ENCODE data around the gene EDN3. TPM values are rescaled to one million over a fixed set of nuclear protein-coding genes. Genes with fewer than 3 reads are reported as not detected.

Gene EDN3
- total and polyA plus RNA-seq, 2 experiments from 2014 or later: 0.13 to 0.17 TPM

GRCh38 chr20:59273739-59274357, 26.6 kb upstream of the EDN3 start (continued):
- TF ChIP-seq ZNF462 (CRISPR knock-in tag; IDR thresholded peaks at IDR 0.05) (no peak), JUNB (IDR thresholded peaks at IDR 0.05; ENCODE audit: unreplicated experiment) (no peak), ZNF331 (CRISPR knock-in tag; IDR thresholded peaks at IDR 0.05; ENCODE audit: low read depth) (no peak), POLR2AphosphoS5 (IDR thresholded peaks at IDR 0.05; ENCODE audit: low read depth) (no peak), CTCF (conservative IDR thresholded peaks at IDR 0.05; ENCODE audit: low read depth in 2 of 2) (no peak), CREB1 (CRISPR knock-in tag; IDR thresholded peaks at IDR 0.05; ENCODE audit: low read depth) (no peak), EZH2phosphoT487 (IDR thresholded peaks at IDR 0.05; ENCODE audit: unreplicated experiment) (no peak)

GRCh38 chr20:59276938-59277337, 23.5 kb upstream of the EDN3 start:
- H3K4me1 Mint-ChIP-seq: no peaks in the 10 kb centered on the region
- Histone ChIP-seq H3K4me1 (ENCODE audit: insufficient read depth) (no peaks in the 10 kb centered on the region), H3K4me3 (no peak overlapping the region), H3F3A (replicated peaks; ENCODE audit: low read depth) (no peaks in the 10 kb centered on the region), H3K9me2 (ENCODE audit: insufficient read depth) (peaks cover 5% of the 10 kb centered on the region; the same call in 1 of the 2 replicates), H4K20me1 (replicated peaks; ENCODE audit: insufficient read depth) (no peaks in the 10 kb centered on the region), H3K79me2 (replicated peaks; ENCODE audit: insufficient read depth) (no peaks in the 10 kb centered on the region), H3K27ac (ENCODE audit: low read depth) (no peak overlapping the region), H2AFZ (no peak overlapping the region), H3K27me3 (ENCODE audit: insufficient read depth) (no peaks in the 10 kb centered on the region), H3K36me3 (ENCODE audit: insufficient read depth) (no peaks in the 10 kb centered on the region), H3K4me2 (no peak overlapping the region)
- no peak overlapping the region for H3K4me3 Mint-ChIP-seq
- H3K36me3 Mint-ChIP-seq (ENCODE audit: low read depth): no peaks in the 10 kb centered on the region
- H3K27me3 Mint-ChIP-seq (ENCODE audit: insufficient read depth, low read depth, poor library complexity): peaks cover 6% of the 10 kb centered on the region
- H3K9me3 Mint-ChIP-seq: no peaks in the 10 kb centered on the region
- DNase-seq (ENCODE audit: low spot score): no peak
- no peak overlapping the region for H3K27ac Mint-ChIP-seq
- ATAC-seq: no peak
- TF ChIP-seq EZH2phosphoT487 (IDR thresholded peaks at IDR 0.05; ENCODE audit: unreplicated experiment): no peak
- TF ChIP-seq ZNF114 (CRISPR knock-in tag; IDR thresholded peaks at IDR 0.05): no peak
- TF ChIP-seq NANOG (IDR thresholded peaks at IDR 0.05; ENCODE audit: borderline replicate concordance): no peak
- TF ChIP-seq JUNB (IDR thresholded peaks at IDR 0.05; ENCODE audit: unreplicated experiment): no peak
- no peak for TF ChIP-seq CTCF (conservative IDR thresholded peaks at IDR 0.05; ENCODE audit: low read depth in 2 of 2)
- no peak for TF ChIP-seq STAT1 (IDR thresholded peaks at IDR 0.05; ENCODE audit: unreplicated experiment)
- no peak for TF ChIP-seq CREB1 (CRISPR knock-in tag; IDR thresholded peaks at IDR 0.05; ENCODE audit: low read depth)
- TF ChIP-seq ZNF331 (CRISPR knock-in tag; IDR thresholded peaks at IDR 0.05; ENCODE audit: low read depth): no peak
- no peak for TF ChIP-seq EZH2 (IDR thresholded peaks at IDR 0.05; ENCODE audit: low read depth, unreplicated experiment)

Measured in GM23338 (cell line).